ENCODE data around the gene USP17L28. TPM values are rescaled to one million over a fixed set of nuclear protein-coding genes. Genes with fewer than 3 reads are reported as not detected.

Gene USP17L28
- total RNA-seq, 2 experiments from 2014 or later, result not detected

Other genes starting within 250 kb of the USP17L28 start
- not detected for gene FAM90A26, start 178.5 kb upstream of the USP17L28 start, total RNA-seq
- gene USP17L10, start 138.2 kb upstream of the USP17L28 start, total RNA-seq, result not detected
- not detected for gene USP17L11, start 133.5 kb upstream of the USP17L28 start, total RNA-seq
- gene USP17L12, start 128.7 kb upstream of the USP17L28 start, total RNA-seq, result not detected
- gene USP17L13, start 124.0 kb upstream of the USP17L28 start, total RNA-seq, result not detected
- gene USP17L15, start 114.5 kb upstream of the USP17L28 start, total RNA-seq, result not detected
- not detected for gene USP17L17, start 105.0 kb upstream of the USP17L28 start, total RNA-seq
- not detected for gene USP17L18, start 100.3 kb upstream of the USP17L28 start, total RNA-seq
- not detected for gene USP17L19, start 95.5 kb upstream of the USP17L28 start, total RNA-seq
- not detected for gene USP17L20, start 90.8 kb upstream of the USP17L28 start, total RNA-seq
- not detected for gene USP17L21, start 86.0 kb upstream of the USP17L28 start, total RNA-seq
- gene USP17L22, start 81.3 kb upstream of the USP17L28 start, total RNA-seq, result not detected
- not detected for gene USP17L24, start 23.7 kb upstream of the USP17L28 start, total RNA-seq
- gene USP17L25, start 19.0 kb upstream of the USP17L28 start, total RNA-seq, result not detected
- not detected for gene USP17L26, start 14.2 kb upstream of the USP17L28 start, total RNA-seq
- gene USP17L5, start 9.5 kb upstream of the USP17L28 start, total RNA-seq, result not detected
- gene USP17L27, start 4.7 kb upstream of the USP17L28 start, total RNA-seq, result not detected
- gene USP17L29, start 4.7 kb downstream of the USP17L28 start, total RNA-seq, result not detected
- not detected for gene USP17L30, start 14.2 kb downstream of the USP17L28 start, total RNA-seq
- gene DEFB131A, start 95.5 kb downstream of the USP17L28 start, total RNA-seq, result not detected